ENCODE results near the gene TESK2.

The TESK2 gene

GRCh38 chr1:45380730-45381129 lies 110.2 kb downstream of the TESK2 start:
- TF ChIP-seq ARNTL (CRISPR knock-in tag; IDR thresholded peaks at IDR 0.05; ENCODE audit: borderline replicate concordance, low read depth), result no peak
- no peak for ATAC-seq

- TF ChIP-seq TOX (CRISPR knock-in tag; IDR thresholded peaks at IDR 0.05; ENCODE audit: borderline replicate concordance) (no peak), PATZ1 (CRISPR knock-in tag; IDR thresholded peaks at IDR 0.05; ENCODE audit: borderline replicate concordance) (no peak), CREB5 (CRISPR knock-in tag; IDR thresholded peaks at IDR 0.05; ENCODE audit: low read depth) (no peak), ARNTL (CRISPR knock-in tag; IDR thresholded peaks at IDR 0.05; ENCODE audit: borderline replicate concordance, low read depth) (no peak), ZFP30 (CRISPR knock-in tag; IDR thresholded peaks at IDR 0.05) (no peak), BACH2 (CRISPR knock-in tag; IDR thresholded peaks at IDR 0.05; ENCODE audit: borderline replicate concordance) (no peak), ZNF565 (CRISPR knock-in tag; conservative IDR thresholded peaks at IDR 0.05; ENCODE audit: low read depth) (no peak), GLIS3 (CRISPR knock-in tag; IDR thresholded peaks at IDR 0.05) (no peak), ZNF70 (CRISPR knock-in tag; IDR thresholded peaks at IDR 0.05) (no peak), ZFP3 (CRISPR knock-in tag; IDR thresholded peaks at IDR 0.05) (no peak), CSDC2 (CRISPR knock-in tag; IDR thresholded peaks at IDR 0.05) (no peak), TSHZ2 (CRISPR knock-in tag; IDR thresholded peaks at IDR 0.05) (no peak), ZNF8 (CRISPR knock-in tag; IDR thresholded peaks at IDR 0.05) (no peak), OSR1 (CRISPR knock-in tag; IDR thresholded peaks at IDR 0.05) (no peak)
- ATAC-seq, result no peak
Measured at GRCh38 chr1:45380125-45380524, 110.8 kb downstream of the TESK2 start.

GRCh38 chr1:45379524-45379923 lies 111.4 kb downstream of the TESK2 start:
- ATAC-seq, result no peak
- TF ChIP-seq CSRNP3 (CRISPR knock-in tag; IDR thresholded peaks at IDR 0.05) (no peak), CSDC2 (CRISPR knock-in tag; IDR thresholded peaks at IDR 0.05) (no peak), GLIS3 (CRISPR knock-in tag; IDR thresholded peaks at IDR 0.05) (no peak), RARB (CRISPR knock-in tag; IDR thresholded peaks at IDR 0.05) (no peak), ZNF565 (CRISPR knock-in tag; conservative IDR thresholded peaks at IDR 0.05; ENCODE audit: low read depth) (no peak), ZFP30 (CRISPR knock-in tag; IDR thresholded peaks at IDR 0.05) (no peak)

GRCh38 chr1:45378184-45378583 lies 112.8 kb downstream of the TESK2 start:
- TF ChIP-seq PATZ1 (CRISPR knock-in tag; IDR thresholded peaks at IDR 0.05; ENCODE audit: borderline replicate concordance) (no peak), PPARA (CRISPR knock-in tag; IDR thresholded peaks at IDR 0.05; ENCODE audit: borderline replicate concordance) (no peak), ZNF8 (CRISPR knock-in tag; IDR thresholded peaks at IDR 0.05) (no peak), ZNF70 (CRISPR knock-in tag; IDR thresholded peaks at IDR 0.05) (no peak)
- no peak for ATAC-seq
